Measurements from ENCODE around the gene LNP1.

- TF ChIP-seq CTCF (IDR thresholded peaks at IDR 0.05; ENCODE audit: low read depth, low read length, missing input control), result no peak
- TF ChIP-seq MAX (IDR thresholded peaks at IDR 0.05), result no peak
- TF ChIP-seq TAF1 (conservative IDR thresholded peaks at IDR 0.05), result no peak
- TF ChIP-seq YY1 (IDR thresholded peaks at IDR 0.05), result no peak
- TF ChIP-seq REST (IDR thresholded peaks at IDR 0.05), result no peak
- no peak for TF ChIP-seq ZBTB33 (IDR thresholded peaks at IDR 0.05)
- no peak for TF ChIP-seq SP1 (IDR thresholded peaks at IDR 0.05)
- no peak for TF ChIP-seq EGR1 (IDR thresholded peaks at IDR 0.05; ENCODE audit: low read depth in 2 of 2)
- TF ChIP-seq ATF3 (IDR thresholded peaks at IDR 0.05), result no peak
- TF ChIP-seq GABPA (IDR thresholded peaks at IDR 0.05 in 1 of 2, conservative IDR thresholded peaks at IDR 0.05 in 1 of 2), result no peak
- no peak for TF ChIP-seq JUND (IDR thresholded peaks at IDR 0.05)
- no peak for TF ChIP-seq HNF4A (conservative IDR thresholded peaks at IDR 0.05)
- TF ChIP-seq RAD21 (IDR thresholded peaks at IDR 0.05), result no peak
- TF ChIP-seq RXRA (IDR thresholded peaks at IDR 0.05), result no peak
These were observed 12.3 kb upstream of the LNP1 start for GRCh38 chr3:100389025-100389424.
